ENCODE data around the gene GALNT12.
A peak's percentile ranks its signal among the peaks of the same experiment; 100 is the strongest.

Gene GALNT12

GRCh38 chr9:98807070-98807813 is at the start of gene GALNT12:
Gene GALNT12 (plus strand): TSS chr9:98807670. CDS start chr9:98807699, 29 bp downstream.
- DNase-seq = peak; percentile 63

GRCh38 chr9:98760231-98760630 is 47.2 kb upstream of the GALNT12 start:
- no peak for DNase-seq

- no peak for DNase-seq
Measured at GRCh38 chr9:98763986-98764745, 43.3 kb upstream of the GALNT12 start.

- no peak for DNase-seq
Measured at GRCh38 chr9:98765256-98765655, 42.2 kb upstream of the GALNT12 start.

- DNase-seq = no peak
Measured at GRCh38 chr9:98766586-98766985, 40.9 kb upstream of the GALNT12 start.

- DNase-seq = no peak
Measured at GRCh38 chr9:98767196-98767595, 40.3 kb upstream of the GALNT12 start.

- DNase-seq = no peak
Measured at GRCh38 chr9:98767915-98768314, 39.6 kb upstream of the GALNT12 start.

GRCh38 chr9:98768344-98768743 is 39.1 kb upstream of the GALNT12 start:
- DNase-seq = no peak

GRCh38 chr9:98770717-98771116 is 36.8 kb upstream of the GALNT12 start:
- DNase-seq = no peak

- DNase-seq = no peak
Measured at GRCh38 chr9:98771209-98771874, 36.1 kb upstream of the GALNT12 start.

GRCh38 chr9:98772364-98773155 is 34.9 kb upstream of the GALNT12 start:
- DNase-seq = no peak

GRCh38 chr9:98773721-98774120 is 33.7 kb upstream of the GALNT12 start:
- no peak for DNase-seq

- DNase-seq = peak; percentile 19
Measured at GRCh38 chr9:98774746-98775145, 32.7 kb upstream of the GALNT12 start.

GRCh38 chr9:98775831-98776441 is 31.5 kb upstream of the GALNT12 start:
- no peak for DNase-seq

- DNase-seq = no peak
Measured at GRCh38 chr9:98777618-98778017, 29.9 kb upstream of the GALNT12 start.

GRCh38 chr9:98778251-98778650 is 29.2 kb upstream of the GALNT12 start:
- DNase-seq = no peak

- no peak for DNase-seq
Measured at GRCh38 chr9:98778711-98779530, 28.5 kb upstream of the GALNT12 start.

- no peak for DNase-seq
Measured at GRCh38 chr9:98780059-98780749, 27.3 kb upstream of the GALNT12 start.

GRCh38 chr9:98781588-98782383 is 25.7 kb upstream of the GALNT12 start:
- DNase-seq = no peak

Measured in stimulated activated CD4-positive, alpha-beta T cell treated with anti-CD3 and anti-CD28 coated beads, Interleukin-12 subunit alpha, Interleukin-12 subunit beta, amount 100 ng/mL, for 4 hours (primary cell).